Measurements from ENCODE around the gene NOLC1.

GRCh38 chr10:102175415-102175814 is 23.2 kb downstream of the NOLC1 start:
- TF ChIP-seq POLR2A (IDR thresholded peaks at IDR 0.05): no peak
- no peak for TF ChIP-seq CTCF (IDR thresholded peaks at IDR 0.05)

Data from sigmoid colon (tissue), 3 donors.